B cell (primary cell): ENCODE measurements around the gene TLR5.

Source experiments
- EZH2 ChIP-seq: IDR thresholded peaks from 2 replicates; pipeline ENCODE4 v1.6.1; 2012; ENCODE audit warnings: borderline replicate concordance, low read depth, mild to moderate bottlenecking, moderate library complexity, low read length; ENCODE audit not compliant: insufficient read depth, poor library complexity, severe bottlenecking
- TF ChIP-seq, protein P1 (sequence below): fragments of 200-600 bp; IDR thresholded peaks from one replicate; pipeline ENCODE4 v1.8.0; 2022; ENCODE audit warnings: antibody characterized with exemption, mild to moderate bottlenecking

- TF ChIP-seq, protein P1, sequence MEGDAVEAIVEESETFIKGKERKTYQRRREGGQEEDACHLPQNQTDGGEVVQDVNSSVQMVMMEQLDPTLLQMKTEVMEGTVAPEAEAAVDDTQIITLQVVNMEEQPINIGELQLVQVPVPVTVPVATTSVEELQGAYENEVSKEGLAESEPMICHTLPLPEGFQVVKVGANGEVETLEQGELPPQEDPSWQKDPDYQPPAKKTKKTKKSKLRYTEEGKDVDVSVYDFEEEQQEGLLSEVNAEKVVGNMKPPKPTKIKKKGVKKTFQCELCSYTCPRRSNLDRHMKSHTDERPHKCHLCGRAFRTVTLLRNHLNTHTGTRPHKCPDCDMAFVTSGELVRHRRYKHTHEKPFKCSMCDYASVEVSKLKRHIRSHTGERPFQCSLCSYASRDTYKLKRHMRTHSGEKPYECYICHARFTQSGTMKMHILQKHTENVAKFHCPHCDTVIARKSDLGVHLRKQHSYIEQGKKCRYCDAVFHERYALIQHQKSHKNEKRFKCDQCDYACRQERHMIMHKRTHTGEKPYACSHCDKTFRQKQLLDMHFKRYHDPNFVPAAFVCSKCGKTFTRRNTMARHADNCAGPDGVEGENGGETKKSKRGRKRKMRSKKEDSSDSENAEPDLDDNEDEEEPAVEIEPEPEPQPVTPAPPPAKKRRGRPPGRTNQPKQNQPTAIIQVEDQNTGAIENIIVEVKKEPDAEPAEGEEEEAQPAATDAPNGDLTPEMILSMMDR = no peak
- no peak for TF ChIP-seq EZH2
Observed at GRCh38 chr1:223177681-223178080, 34.6 kb upstream of the TLR5 start.
